GM18526 (cell line): ENCODE data around the gene CPNE5.

ENCODE experiments used
- POLR2A ChIP-seq: IDR thresholded peaks from 3 replicates; pipeline ENCODE4 v1.6.1; 2011; ENCODE audit not compliant: insufficient read length; ENCODE audit errors: extremely low read depth

Gene CPNE5

GRCh38 chr6:36717871-36718540, 121.2 kb downstream of the CPNE5 start:
- TF ChIP-seq POLR2A, result no peak

- no peak for TF ChIP-seq POLR2A
Measured at GRCh38 chr6:36717231-36717825, 121.9 kb downstream of the CPNE5 start.

GRCh38 chr6:36716476-36717093, 122.7 kb downstream of the CPNE5 start:
- no peak for TF ChIP-seq POLR2A

- TF ChIP-seq POLR2A, result no peak
Measured at GRCh38 chr6:36715469-36715868, 123.8 kb downstream of the CPNE5 start.

GRCh38 chr6:36714511-36714910, 124.7 kb downstream of the CPNE5 start:
- no peak for TF ChIP-seq POLR2A

GRCh38 chr6:36713846-36714245, 125.4 kb downstream of the CPNE5 start:
- no peak for TF ChIP-seq POLR2A

GRCh38 chr6:36712816-36713215, 126.4 kb downstream of the CPNE5 start:
- no peak for TF ChIP-seq POLR2A

- no peak for TF ChIP-seq POLR2A
Measured at GRCh38 chr6:36706339-36706738, 132.9 kb downstream of the CPNE5 start.

GRCh38 chr6:36703982-36704381, 135.3 kb downstream of the CPNE5 start:
- TF ChIP-seq POLR2A, result no peak

- TF ChIP-seq POLR2A, result no peak
Measured at GRCh38 chr6:36703081-36703606, 136.1 kb downstream of the CPNE5 start.

GRCh38 chr6:36702656-36703055, 136.6 kb downstream of the CPNE5 start:
- TF ChIP-seq POLR2A, result no peak

- no peak for TF ChIP-seq POLR2A
Measured at GRCh38 chr6:36701401-36701991, 137.7 kb downstream of the CPNE5 start.

GRCh38 chr6:36700831-36701230, 138.4 kb downstream of the CPNE5 start:
- no peak for TF ChIP-seq POLR2A

GRCh38 chr6:36700071-36700812, 139.0 kb downstream of the CPNE5 start:
- no peak for TF ChIP-seq POLR2A

- no peak for TF ChIP-seq POLR2A
Measured at GRCh38 chr6:36699348-36699747, 139.9 kb downstream of the CPNE5 start.
